NCI-H69 (cell line): ENCODE results near the gene NCOA7.
"Not testable (repeated sequence)": the region's sequence is repeated elsewhere in the genome, so short reads cannot be mapped to it uniquely, and the experiment has no call there.

ENCODE experiments used
- DNase-seq: peaks from one replicate; lab custom pipeline; 2025; lab: John Stamatoyannopoulos, UW

NCOA7 gene

DNA sequence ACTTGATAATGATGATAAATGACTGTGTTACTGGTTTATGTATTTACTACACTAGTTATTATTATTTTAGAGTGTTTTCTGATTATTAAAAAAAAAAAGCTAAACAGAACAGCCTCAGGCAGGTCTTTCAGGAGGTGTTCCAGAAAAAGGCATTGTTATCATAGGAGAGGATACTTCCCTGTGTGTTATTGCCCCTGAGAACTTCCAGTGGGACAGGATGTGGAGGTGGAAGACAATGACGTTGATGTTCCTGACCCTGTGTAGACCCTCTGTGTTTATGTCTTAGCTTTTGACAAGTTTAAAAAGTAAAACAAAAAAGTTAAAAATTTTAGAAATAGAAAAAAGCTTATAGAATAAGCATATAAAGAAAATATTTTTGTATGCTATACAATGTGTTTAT is 49.1 kb downstream of the NCOA7 start:
- DNase-seq: peak; percentile 96

DNA sequence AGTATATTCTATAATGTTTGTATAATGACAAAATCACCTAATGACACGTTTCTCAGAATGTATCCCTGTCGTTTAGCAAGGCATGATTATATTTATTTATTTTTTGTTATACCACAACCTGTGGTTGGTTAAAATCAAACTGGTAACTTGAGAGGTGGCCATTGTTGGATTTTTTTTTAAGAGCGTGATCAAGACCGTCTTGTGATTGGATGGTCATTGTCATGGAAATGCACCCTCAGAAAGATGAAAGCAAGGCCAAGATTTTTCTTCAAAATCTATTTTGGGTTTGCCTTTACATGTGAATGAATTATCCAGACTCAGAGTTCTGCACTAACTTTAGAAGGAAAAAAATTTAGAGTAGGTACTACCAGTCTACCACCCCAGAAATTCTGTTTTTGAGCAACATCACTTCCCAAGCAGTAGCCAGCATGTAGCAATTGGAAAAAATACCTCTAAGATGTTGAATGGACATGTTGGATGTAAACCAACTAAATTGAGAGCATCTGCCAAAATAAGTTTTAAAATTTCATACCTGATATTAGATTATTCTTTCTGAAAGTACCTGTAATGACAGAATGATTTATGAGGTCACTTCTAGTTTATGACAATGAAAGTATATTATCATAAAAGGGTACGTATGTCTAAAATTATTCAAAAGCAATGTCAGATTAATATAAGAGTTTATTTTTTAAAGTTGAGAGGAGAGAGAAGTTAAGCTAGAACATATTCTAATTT is 50.8 kb downstream of the NCOA7 start:
- no peak for DNase-seq

DNA sequence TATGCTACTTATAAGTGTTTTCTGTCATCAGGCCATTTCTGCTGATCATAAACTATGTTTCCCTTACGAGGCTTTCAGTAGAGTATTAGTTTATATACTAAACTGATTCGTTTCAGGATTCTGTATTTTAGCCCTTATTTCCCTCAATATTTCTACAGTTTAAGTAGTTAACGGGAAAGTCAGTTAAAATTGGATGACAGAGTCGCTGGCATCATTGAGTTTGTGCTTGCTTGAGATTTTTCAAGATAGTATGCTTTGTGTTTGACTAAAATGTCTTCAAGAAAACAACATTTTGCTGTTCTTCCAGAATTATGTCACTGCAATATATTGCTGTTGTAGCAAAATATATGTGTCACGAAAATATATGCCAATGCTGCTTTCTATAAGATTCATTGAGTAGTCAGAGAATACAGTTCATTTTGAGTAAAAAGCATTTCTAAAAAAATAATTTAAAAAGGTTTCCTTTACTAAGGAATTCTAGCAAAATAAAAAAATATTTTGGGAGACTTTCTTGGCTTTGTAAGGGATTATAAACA is 51.4 kb downstream of the NCOA7 start:
- DNase-seq: no peak

DNA sequence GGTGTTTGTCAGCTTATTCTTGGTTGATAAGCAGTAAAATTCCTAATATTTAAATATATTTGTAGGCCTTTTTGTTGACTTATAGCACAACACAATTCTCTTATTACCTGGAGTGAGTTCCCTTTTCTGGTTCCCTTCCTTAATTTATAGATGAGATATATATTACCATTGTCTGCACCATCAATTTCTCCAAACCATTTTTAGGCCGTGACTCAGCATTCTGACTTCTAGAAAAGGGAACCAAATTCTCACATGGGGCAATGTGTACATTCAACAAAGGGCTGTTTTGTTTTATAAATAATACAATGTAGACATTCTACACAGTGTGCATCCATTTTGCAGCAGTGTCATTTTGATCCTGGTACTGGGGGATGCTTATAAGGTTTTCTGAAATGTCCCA is 52.8 kb downstream of the NCOA7 start:
- DNase-seq: no peak

DNA sequence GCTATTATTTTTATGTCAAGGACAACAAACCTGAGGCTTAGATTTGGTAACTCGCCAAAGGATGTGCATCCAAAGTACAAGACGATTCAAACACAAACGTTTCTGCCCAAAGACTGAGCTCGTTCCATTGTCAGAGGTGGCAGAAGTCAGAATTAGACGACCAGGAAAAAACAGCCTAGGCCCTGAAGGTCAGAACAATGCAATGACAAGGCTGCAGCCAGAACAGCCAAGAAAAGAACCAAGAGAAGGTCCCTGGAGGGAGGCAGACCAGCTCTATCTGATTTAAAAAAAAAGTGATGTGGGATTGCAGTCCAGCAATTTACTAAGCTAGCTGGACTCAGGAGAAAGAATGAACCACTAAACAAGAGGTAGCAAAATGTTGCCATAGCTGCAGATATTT is 54.2 kb downstream of the NCOA7 start:
- DNase-seq: peak; percentile 85

DNA sequence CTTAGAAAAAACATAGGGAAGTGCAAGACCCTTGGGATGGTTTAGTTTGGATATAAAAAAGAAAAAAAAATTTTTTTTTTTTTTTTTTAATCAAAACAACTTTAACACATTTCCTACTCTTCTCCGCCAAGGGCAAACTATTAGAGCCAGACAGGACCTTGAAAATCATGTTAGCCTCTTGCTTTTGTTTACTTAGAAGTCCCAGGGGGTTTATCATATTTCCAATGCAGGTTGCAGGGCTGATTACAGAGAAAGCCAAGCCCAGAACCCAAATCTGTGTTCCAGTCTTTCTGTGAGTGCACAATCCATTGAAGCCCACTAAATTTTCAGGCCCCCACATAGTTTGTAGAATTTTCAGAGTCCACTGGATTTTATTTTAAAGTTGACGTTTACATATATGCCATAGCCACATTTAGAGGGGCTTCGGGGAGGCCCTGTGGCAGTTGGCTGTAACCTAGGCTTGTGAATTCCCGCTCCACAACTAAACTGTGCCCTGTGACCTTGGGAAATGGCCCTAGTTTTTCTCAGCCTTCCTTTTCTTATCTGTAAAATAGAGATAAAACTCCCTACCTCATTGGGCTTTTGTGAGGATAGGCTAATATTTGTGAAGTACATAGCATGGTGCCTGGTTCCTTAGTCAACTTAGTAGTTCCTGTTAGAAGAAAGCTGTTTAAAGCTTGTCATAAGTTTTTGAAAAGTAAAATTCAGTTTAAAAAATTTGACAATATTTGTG is 55.7 kb downstream of the NCOA7 start:
- peak; percentile 91 for DNase-seq

DNA sequence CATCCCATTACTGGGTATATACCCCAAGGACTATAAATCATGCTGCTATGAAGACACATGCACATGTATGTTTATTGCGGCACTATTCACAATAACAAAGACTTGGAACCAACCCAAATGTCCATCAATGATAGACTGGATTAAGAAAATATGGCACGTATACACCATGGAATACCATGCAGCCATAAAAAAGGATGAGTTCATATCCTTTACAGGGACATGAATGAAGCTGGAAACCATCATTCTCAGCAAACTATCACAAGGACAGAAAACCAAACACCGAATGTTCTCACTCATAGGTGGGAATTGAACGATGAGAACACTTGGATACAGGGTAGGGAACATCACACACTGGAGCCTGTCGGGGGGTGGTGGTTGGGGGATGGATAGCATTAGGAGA is 57.5 kb downstream of the NCOA7 start:
- DNase-seq: not testable (repeated sequence)

DNA sequence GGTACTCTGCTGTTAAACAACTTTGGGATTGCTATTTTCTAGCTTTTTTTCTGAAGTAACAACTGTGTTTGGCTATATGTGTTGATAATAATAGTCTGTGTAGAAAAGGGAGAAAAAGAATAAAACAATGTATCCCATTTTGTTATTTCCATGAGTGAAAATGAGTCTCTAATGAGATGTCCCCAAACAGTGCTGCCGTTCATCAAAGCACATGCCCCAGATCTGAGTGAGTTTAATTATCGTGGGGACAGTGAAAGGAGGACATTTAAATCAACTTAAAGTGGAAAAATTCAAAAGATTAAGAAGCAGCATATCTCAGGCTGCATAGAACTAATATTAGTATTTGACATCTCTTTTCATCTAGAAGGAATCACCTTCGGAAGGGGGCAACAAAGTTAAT is 59.6 kb downstream of the NCOA7 start:
- no peak for DNase-seq

DNA sequence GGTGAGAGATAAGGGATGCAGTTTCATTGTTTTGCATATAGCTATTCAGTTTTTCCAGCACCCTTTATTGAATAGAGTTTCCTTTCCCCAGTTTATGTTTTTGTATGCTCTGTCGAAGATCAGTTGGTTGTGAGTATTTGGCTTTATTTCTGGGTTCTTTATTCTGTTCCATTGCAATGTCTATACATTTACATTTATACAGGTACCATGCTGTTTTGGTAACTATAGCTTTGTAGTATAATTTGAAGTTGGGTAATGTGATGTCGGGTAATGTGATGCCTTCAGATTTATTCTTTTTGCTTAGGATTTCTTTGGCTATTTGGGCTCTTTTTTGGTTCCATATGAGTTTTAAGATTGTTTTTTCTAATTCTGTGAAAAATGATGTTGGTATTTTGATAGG is 61.8 kb downstream of the NCOA7 start:
- no peak for DNase-seq

DNA sequence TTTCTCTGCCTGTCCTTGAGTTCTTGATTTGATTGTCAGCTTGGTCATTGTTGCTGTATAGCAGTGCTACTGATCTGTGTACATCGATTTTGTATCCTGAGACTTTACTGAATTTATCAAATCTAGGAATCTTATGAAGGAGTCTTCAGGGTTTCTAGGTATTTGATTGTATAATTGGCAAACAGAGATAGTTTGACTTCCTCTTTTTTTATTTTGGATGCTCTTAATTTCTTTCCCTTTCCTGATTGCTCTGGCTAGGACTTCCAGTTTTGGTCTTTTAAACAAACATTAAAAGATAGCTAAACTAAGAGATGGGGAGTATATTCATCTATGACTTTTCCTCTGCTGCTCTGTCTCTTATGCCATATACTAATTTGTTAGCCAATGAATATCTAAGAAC is 62.4 kb downstream of the NCOA7 start:
- no peak for DNase-seq

DNA sequence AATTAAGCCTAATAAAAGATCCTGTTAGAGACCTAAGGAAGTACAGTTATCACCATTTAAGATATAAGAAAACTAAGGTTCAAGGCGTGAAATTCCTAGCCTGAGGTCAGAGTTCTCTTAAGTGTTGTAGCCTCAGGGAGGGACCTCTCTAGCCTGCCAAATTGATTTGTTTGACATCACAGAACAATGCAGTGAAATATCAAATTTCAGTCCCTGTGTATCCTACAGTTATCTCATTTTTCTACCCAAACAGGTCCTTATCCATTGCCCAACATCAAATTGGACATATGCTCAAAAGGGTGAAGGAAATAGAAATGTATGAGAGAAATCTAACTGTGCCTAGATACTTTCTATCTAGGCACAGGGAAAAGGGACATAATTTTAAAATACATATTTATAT is 63.0 kb downstream of the NCOA7 start:
- peak; percentile 80 for DNase-seq

DNA sequence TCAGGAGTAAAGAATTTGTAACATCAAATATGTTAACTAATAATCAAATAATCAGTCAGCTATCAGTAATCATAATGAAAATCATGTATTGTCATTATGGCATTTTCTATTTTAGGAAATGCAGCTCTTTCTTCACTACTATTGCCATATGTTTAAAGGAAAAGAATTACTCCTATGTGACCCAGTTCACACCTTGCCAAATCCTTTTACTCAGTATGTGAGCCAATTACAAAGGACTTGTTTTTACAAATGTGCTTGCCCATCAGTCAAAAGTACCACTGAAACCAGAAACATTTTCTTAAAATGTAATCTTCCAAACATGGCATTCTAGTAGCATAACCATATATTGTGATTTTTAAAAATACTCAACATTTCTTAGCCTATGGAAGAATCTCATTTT is 63.6 kb downstream of the NCOA7 start:
- peak; percentile 13 for DNase-seq

DNA sequence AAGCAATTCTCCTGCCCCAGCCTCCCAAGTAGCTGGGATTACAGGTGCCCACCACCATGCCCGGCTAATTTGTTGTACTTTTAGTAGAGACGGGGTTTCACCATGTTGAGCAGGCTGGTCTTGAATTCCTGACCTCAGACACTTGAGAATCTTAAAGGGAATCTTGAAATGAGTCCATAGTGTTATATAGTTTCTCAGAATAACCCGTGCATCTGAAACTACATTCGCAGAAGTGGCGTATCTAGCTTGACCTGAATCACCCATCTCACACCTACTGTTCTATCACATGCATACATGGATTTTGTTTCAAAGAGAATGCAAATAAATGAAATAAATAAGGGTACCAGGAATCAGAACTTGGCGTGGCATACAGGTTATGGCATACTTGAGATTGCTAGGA is 65.0 kb downstream of the NCOA7 start:
- no peak for DNase-seq

DNA sequence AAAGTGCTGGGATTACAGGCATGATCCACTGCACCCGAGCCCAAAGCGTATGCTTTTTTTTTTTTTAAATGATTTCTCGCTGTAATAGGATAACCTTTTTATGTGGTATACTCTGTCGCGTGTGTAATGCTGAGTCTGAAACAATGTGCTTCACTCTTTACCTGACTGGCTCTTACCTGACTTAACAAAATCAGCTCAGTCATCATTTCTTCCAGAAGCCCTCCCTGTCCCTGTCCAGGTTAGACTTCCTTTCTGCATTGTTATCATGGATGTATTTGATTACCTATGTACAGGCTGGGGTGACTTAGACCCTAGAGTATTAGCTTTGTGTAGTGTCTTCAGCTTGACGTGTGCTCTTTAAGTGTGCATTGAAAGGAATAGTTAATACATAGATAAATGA is 67.1 kb downstream of the NCOA7 start:
- no peak for DNase-seq

DNA sequence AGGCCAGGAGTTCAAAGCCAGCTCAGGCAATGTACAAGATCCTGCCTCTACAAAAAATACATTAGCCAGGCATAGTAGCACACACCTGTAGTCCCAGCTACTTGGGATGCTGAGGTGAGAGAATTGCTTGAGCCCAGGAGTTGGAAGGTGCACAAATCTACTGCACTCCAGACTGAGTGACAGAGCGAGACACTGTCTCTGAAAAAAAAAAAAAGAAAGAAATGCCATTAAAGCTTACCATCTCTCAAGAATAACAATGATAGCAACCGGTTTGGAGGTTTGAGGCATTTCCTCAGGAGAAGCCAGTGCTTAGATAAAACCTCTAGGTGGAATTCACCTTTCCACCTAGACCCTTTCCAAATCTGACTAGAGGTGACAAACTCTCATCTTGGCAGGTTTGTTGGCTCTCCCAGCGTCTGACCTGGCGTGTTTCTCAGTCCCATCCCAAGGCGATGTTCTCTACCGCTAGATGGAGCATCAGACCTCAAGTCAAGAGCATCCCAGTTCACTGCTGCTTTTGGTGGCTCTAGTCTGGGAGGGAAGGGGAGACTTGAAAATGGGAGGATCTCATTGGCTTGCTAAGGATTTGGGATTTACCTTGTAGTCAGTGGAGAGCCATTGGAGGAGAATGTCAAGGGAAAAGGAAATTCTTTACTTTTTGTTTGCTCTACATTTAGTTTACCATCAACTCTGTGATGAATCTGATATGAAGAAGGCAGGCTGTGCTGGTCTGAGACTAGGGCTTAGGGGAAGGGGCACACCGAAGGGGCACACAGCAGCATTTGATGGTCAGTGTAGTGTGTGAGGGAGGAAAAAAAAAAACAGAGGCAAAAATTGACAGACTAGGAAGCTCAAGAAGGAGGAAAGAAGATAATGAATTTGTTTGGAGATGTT is 67.9 kb downstream of the NCOA7 start:
- peak; percentile 84 for DNase-seq

DNA sequence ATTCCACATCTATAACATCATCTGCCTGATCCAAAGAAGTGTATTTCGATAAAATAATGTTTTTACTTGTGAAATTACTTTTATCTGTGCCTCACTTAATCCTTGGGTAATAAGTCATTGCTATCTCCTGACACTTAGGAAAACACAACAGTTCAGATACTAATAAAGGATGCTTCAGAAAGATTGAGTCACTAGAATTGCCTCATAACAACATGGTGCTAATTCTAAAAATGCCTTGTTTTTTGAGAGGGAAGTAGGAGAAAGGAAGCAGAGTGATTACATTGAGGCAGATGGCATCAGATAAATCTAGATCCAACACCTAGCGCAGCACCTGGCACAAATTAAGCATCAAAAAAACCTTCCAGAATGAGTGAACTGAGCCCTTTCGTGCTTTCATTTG is 69.0 kb downstream of the NCOA7 start:
- no peak for DNase-seq

DNA sequence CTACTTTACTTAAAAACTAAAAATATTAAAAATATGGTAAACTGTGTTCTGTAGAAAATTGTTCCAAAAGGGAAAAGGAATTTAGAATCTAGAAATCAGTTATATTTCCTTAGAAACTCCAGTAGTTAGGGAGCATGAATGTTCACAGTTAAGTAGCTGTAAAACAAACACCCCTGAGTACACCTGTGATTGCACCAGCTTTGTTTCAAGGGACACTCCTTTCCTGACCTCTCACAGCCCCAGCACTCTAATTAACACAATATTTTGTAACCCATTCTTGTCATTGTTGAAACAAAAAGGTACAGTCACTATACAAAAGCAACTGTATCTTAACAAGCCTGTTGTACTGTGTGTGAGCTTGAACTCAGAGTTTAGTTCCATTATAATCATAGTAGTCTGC is 72.3 kb downstream of the NCOA7 start:
- peak; percentile 87 for DNase-seq

DNA sequence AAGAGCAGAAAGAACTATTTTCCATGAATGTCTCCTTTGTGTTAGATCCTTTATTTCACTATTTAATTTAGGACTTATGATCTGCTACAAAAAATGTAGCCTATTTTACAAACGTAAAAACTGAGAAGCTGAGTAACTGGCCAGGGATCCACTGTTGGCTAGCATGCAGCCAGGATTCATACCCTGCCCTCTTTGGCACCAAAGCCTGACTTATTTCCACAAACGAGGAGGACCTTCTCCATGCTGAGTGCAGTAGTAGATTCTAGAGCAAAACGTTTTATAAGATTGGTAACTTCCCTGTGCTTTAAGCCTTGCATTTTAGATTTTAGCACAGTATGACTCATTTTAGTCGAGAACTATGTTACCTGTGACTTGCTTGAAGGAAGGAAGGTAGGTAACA is 74.3 kb downstream of the NCOA7 start:
- DNase-seq: no peak

DNA sequence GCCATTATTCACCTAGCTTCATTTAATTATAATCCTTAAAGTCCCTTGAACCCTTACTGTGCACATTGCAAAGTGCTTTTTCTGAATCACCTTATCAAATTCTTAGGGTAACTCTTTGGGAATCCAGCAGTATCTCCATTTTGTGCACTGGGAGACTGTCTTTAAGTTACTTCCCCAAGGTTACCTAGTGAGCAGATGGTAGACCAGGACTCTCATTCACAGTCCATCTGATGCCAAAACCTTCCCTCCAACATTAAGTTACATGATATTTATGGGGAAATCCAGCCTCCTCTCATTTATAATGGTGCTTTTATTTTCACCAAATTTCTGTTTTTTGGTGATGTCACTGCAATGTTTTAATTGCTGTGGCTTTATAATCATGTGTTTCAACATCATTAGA is 75.7 kb downstream of the NCOA7 start:
- peak; percentile 81 for DNase-seq

DNA sequence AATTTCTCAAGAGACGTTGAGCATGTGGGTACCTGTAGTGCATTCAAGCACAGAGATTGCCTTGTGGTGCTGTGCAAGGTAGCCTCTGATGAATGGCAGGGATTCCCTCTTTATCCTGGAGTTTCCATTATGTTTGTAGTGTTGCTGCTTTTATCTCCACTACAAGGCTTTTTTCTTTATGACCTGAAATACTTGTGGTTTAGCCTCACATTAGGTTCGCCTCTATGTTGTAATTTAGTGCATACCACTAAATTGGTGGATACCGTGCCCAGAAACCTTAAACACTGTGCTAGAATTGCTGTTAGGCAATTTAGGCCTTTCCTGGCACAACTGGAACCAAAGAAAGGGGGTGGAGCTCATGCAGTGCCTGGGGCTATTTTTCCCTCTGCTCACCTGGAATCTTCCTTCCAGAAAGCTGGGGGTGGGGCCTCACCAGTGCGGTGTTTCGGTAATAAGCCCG is 76.8 kb downstream of the NCOA7 start:
- peak; percentile 98 for DNase-seq

DNA sequence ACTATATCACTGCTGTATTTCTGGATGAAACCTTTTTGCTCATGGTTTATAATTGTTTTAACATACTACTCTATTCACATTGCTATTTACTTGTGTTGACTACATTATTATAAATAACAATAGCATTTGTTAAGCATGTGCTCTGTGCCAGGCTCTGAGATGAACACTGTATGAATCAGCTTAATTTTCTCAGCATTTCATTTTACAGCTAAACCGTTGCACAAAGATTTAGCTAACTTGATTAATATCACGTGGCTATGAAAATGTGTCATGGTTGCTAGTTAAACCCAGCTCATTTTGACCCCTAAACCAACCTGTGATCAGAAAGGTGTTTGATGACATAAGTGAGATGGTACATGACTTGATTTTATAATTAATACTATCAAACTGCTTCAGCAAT is 77.5 kb downstream of the NCOA7 start:
- DNase-seq: no peak

DNA sequence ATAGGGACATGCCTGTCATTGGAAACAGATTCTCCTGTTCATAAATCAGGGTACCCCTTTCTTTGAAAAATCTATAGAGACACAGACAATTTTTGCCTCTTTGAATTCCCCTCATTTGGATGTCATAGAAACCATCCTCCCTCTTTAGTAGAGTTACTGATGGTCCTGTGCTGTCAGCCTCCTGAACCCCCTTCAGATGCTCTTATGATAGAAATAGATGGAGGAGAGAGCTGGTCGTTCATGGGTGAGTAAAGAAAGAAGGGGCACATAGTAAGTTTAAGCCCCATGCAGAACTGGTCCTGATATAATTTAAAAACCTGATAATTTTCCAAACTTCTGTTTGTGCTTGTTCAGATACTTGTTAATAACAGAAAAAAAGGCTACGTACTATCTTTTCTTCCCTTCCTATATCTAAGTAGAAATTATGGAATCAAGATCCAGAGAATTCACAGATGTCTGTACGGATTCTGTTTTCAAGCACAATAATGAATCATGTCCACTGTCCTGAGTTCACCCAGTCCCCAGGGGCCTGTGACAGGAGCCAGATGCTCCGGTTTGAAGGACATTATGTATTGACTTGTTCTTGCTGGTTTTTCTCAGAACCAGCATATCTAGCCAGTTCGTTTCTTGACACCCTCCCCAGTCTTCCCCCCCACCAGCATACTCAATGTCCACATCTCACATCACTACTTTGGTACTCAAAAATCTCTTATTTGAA is 78.1 kb downstream of the NCOA7 start:
- peak; percentile 36 for DNase-seq
